GM23338 (cell line): Measurements from ENCODE around the gene RGSL1. TPM values are rescaled to one million over a fixed set of nuclear protein-coding genes. Genes with fewer than 3 reads are reported as not detected.

Experiments
- ATAC-seq: fragments of 200-7000 bp; cut with Tn5 transposase; 3 replicates; pipeline ENCODE4 v1.9.1; 2020
- DNase-seq: peaks from one replicate; pipeline ENCODE4 v3.0.0-alpha.2; 2015; ENCODE audit warnings: low spot score
- H2AFZ ChIP-seq: fragments of 200-600 bp; sonication (generic); 2 replicates; pipeline ENCODE4 v1.8.0; 2016; ENCODE audit warnings: antibody characterized with exemption, mild to moderate bottlenecking, moderate library complexity
- H3F3A ChIP-seq: fragments of 200-600 bp; sonication (generic); replicated peaks from 2 replicates; pipeline ENCODE4 v1.8.0; 2017; ENCODE audit warnings: antibody characterized with exemption, mixed run types, low read depth
- H3K27ac ChIP-seq: fragments of 200-600 bp; sonication (generic); 2 replicates; pipeline ENCODE4 v1.6.1; 2016; ENCODE audit warnings: low read depth
- H3K27me3 ChIP-seq: fragments of 200-600 bp; sonication (generic); 2 replicates; pipeline ENCODE4 v1.8.0; 2016; ENCODE audit warnings: mild to moderate bottlenecking, mixed run types, moderate library complexity; ENCODE audit not compliant: insufficient read depth
- H3K36me3 ChIP-seq: fragments of 200-600 bp; sonication (generic); 2 replicates; pipeline ENCODE4 v1.8.0; 2016; ENCODE audit warnings: mild to moderate bottlenecking; ENCODE audit not compliant: insufficient read depth
- H3K4me1 ChIP-seq: fragments of 200-600 bp; sonication (generic); 2 replicates; pipeline ENCODE4 v1.8.0; 2016; ENCODE audit warnings: mild to moderate bottlenecking, moderate library complexity; ENCODE audit not compliant: insufficient read depth
- H3K4me2 ChIP-seq: fragments of 200-600 bp; sonication (generic); 2 replicates; pipeline ENCODE4 v1.7.1; 2017; ENCODE audit warnings: mixed run types
- H3K4me3 ChIP-seq: fragments of 200-600 bp; sonication (generic); 2 replicates; pipeline ENCODE4 v1.6.1; 2016; ENCODE audit warnings: mixed run types
- H3K79me2 ChIP-seq: fragments of 200-600 bp; sonication (generic); replicated peaks from 2 replicates; pipeline ENCODE4 v1.8.0; 2017; ENCODE audit warnings: mild to moderate bottlenecking; ENCODE audit not compliant: insufficient read depth
- H3K9me2 ChIP-seq: fragments of 200-600 bp; sonication (generic); 2 replicates; pipeline ENCODE4 v1.8.0; 2017; ENCODE audit not compliant: insufficient read depth
- H4K20me1 ChIP-seq: fragments of 200-600 bp; sonication (generic); replicated peaks from 2 replicates; pipeline ENCODE4 v1.8.0; 2017; ENCODE audit warnings: mild to moderate bottlenecking; ENCODE audit not compliant: insufficient read depth
- H3K27ac Mint-ChIP-seq: 2 replicates; pipeline ENCODE4 v1.8.0; 2020; ENCODE audit warnings: inconsistent platforms, mild to moderate bottlenecking, moderate library complexity, mixed read lengths
- H3K27me3 Mint-ChIP-seq: 3 replicates; pipeline ENCODE4 v1.8.0; 2022; ENCODE audit warnings: low read depth, mild to moderate bottlenecking, moderate library complexity, mixed read lengths, inconsistent platforms; ENCODE audit not compliant: insufficient read depth, poor library complexity
- H3K36me3 Mint-ChIP-seq: 3 replicates; pipeline ENCODE4 v1.8.0; 2021; ENCODE audit warnings: low read depth, mild to moderate bottlenecking, inconsistent platforms, moderate library complexity, mixed read lengths
- H3K4me1 Mint-ChIP-seq: 3 replicates; pipeline ENCODE4 v1.8.0; 2020; ENCODE audit warnings: mild to moderate bottlenecking, inconsistent platforms, mixed read lengths
- H3K4me3 Mint-ChIP-seq: 3 replicates; pipeline ENCODE4 v1.8.0; 2021; ENCODE audit warnings: moderate library complexity, mild to moderate bottlenecking, inconsistent platforms, mixed read lengths
- H3K9me3 Mint-ChIP-seq: 3 replicates; pipeline ENCODE4 v1.8.0; 2020; ENCODE audit warnings: moderate library complexity, mild to moderate bottlenecking, inconsistent platforms, mixed read lengths
- EZH2 ChIP-seq: fragments of 200-600 bp; sonication (generic); IDR thresholded peaks from one replicate; pipeline ENCODE4 v1.8.0; 2017; ENCODE audit warnings: antibody characterized with exemption, mild to moderate bottlenecking, low read depth; ENCODE audit not compliant: unreplicated experiment
- EZH2phosphoT487 ChIP-seq: fragments of 200-600 bp; sonication (generic); IDR thresholded peaks from one replicate; pipeline ENCODE4 v1.8.1; 2018; ENCODE audit warnings: antibody characterized with exemption; ENCODE audit not compliant: unreplicated experiment
- JUNB ChIP-seq: IDR thresholded peaks from one replicate; pipeline ENCODE4 v1.6.1; 2016; ENCODE audit warnings: antibody characterized with exemption; ENCODE audit not compliant: unreplicated experiment
- NANOG ChIP-seq: IDR thresholded peaks from 2 replicates; pipeline ENCODE4 v1.6.1; 2016; ENCODE audit warnings: antibody characterized with exemption, borderline replicate concordance
- POLR2AphosphoS5 ChIP-seq: IDR thresholded peaks from 2 replicates; pipeline ENCODE4 v1.6.1; 2016; ENCODE audit warnings: antibody characterized with exemption, low read depth
- REST ChIP-seq: IDR thresholded peaks from one replicate; pipeline ENCODE4 v1.6.1; 2018; ENCODE audit warnings: antibody characterized with exemption; ENCODE audit not compliant: unreplicated experiment
- STAT1 ChIP-seq: IDR thresholded peaks from one replicate; pipeline ENCODE4 v1.6.1; 2016; ENCODE audit warnings: antibody characterized with exemption; ENCODE audit not compliant: unreplicated experiment
- ZNF114 ChIP-seq: fragments of 250-450 bp; sonication (Bioruptor Pico); IDR thresholded peaks from 2 replicates; pipeline ENCODE4 v1.5.0; 2020; ENCODE audit warnings: mild to moderate bottlenecking, moderate library complexity
- ZNF331 ChIP-seq: fragments of 250-450 bp; sonication (Bioruptor Pico); IDR thresholded peaks from 2 replicates; pipeline ENCODE4 v1.5.0; 2020; ENCODE audit warnings: low read depth, mild to moderate bottlenecking, moderate library complexity
- ZNF462 ChIP-seq: fragments of 250-450 bp; sonication (Bioruptor Pico); IDR thresholded peaks from 2 replicates; pipeline ENCODE4 v1.5.0; 2020; ENCODE audit warnings: mild to moderate bottlenecking, moderate library complexity
- polyA plus RNA-seq: library from polyadenylated mRNA; unstranded; fragments of >200 nt; fragmentation: Nextera tagmentation; extraction: Ambion mirVana; gene quantifications from 2 replicates; pipeline ENCODE4 v1.2.1, GENCODE V29; 2016
- total RNA-seq: library from RNA; depleted of rRNA; stranded (reverse); fragments of >200 nt; shearing (Covaris generic); gene quantifications from 2 replicates; pipeline ENCODE4 v1.2.3, GENCODE V29; 2014

RGSL1 gene
- total and polyA plus RNA-seq, 2 experiments from 2014 or later = not detected

- TF ChIP-seq ZNF462 (CRISPR knock-in tag) (no peak), STAT1 (no peak), EZH2phosphoT487 (no peak), ZNF331 (CRISPR knock-in tag) (no peak)
These were observed 28.3 kb downstream of the RGSL1 start (continued) for GRCh38 chr1:182478238-182478637.

- Histone ChIP-seq H3K36me3 (no peaks in the 10 kb centered on the region), H3K79me2 (no peaks in the 10 kb centered on the region), H3K9me2 (no peaks in the 10 kb centered on the region), H3K4me1 (no peaks in the 10 kb centered on the region), H3K27me3 (no peaks in the 10 kb centered on the region), H3K4me3 (no peak overlapping the region), H3K4me2 (no peak overlapping the region), H4K20me1 (no peaks in the 10 kb centered on the region), H2AFZ (peak overlapping the region; percentile 39; the same call in 1 of the 2 replicates), H3K27ac (no peak overlapping the region), H3F3A (no peaks in the 10 kb centered on the region)
- Mint-ChIP-seq H3K4me1 (no peaks in the 10 kb centered on the region), H3K9me3 (no peaks in the 10 kb centered on the region; the same call in 2 of the 3 replicates), H3K27me3 (no peaks in the 10 kb centered on the region), H3K36me3 (no peaks in the 10 kb centered on the region), H3K27ac (no peak overlapping the region), H3K4me3 (no peak overlapping the region)
- DNase-seq = no peak
- ATAC-seq = no peak
- no peak for TF ChIP-seq STAT1
- TF ChIP-seq REST = no peak
- TF ChIP-seq EZH2 = no peak
- TF ChIP-seq POLR2AphosphoS5 = no peak
- TF ChIP-seq NANOG = no peak
- no peak for TF ChIP-seq JUNB
- no peak for TF ChIP-seq ZNF331 (CRISPR knock-in tag)
- TF ChIP-seq ZNF114 (CRISPR knock-in tag) = no peak
These were observed 34.1 kb downstream of the RGSL1 start for GRCh38 chr1:182484067-182484466.
